Muscle layer of duodenum (tissue), 2 donors: ENCODE results near the gene RTN4R.

ENCODE experiments used
- H3K27ac ChIP-seq: one replicate; pipeline ENCODE4 v1.7.0; 2013; ENCODE audit warnings: mild to moderate bottlenecking, low read length
- H3K27me3 ChIP-seq: one replicate; pipeline ENCODE4 v1.7.0; 2013; ENCODE audit warnings: low read depth, mild to moderate bottlenecking, control low read depth, low read length
- H3K36me3 ChIP-seq, 2 donors: one replicate each; pipeline ENCODE4 v1.7.0; 2013; ENCODE audit warnings: low read length in 2 of 2, control low read depth in 1 of 2, mild to moderate bottlenecking in 1 of 2; ENCODE audit not compliant: insufficient read depth in 2 of 2, control insufficient read depth in 1 of 2
- H3K4me1 ChIP-seq, 2 donors: one replicate each; pipeline ENCODE4 v1.7.0; 2013; ENCODE audit warnings: low read length in 2 of 2, mild to moderate bottlenecking in 2 of 2, control low read depth in 1 of 2, moderate library complexity in 1 of 2; ENCODE audit not compliant: insufficient read depth in 2 of 2, control insufficient read depth in 1 of 2
- H3K4me3 ChIP-seq, 2 donors: one replicate each; pipeline ENCODE4 v1.7.0; 2013; ENCODE audit warnings: low read length in 2 of 2, low read depth in 1 of 2, mild to moderate bottlenecking in 1 of 2
- H3K9me3 ChIP-seq, 2 donors: one replicate each; pipeline ENCODE4 v1.7.0; 2013; ENCODE audit warnings: low read length in 2 of 2, control low read depth in 1 of 2, mild to moderate bottlenecking in 1 of 2; ENCODE audit not compliant: control insufficient read depth in 1 of 2
- donor health status: healthy.

The RTN4R gene

DNA sequence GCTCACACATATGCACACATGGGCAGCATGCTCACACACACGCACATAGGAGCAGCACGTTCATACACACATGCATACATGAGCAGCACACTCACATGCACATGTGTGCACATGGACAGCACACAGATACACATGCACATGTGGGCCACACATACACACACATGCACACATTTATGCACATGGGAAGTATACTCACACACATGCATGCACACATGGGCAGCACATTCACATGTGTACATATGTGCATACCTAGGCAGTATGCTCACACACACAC, 42.5 kb downstream of the RTN4R start:
- H3K36me3 ChIP-seq, result no peaks in the 10 kb centered on the region
- H3K27ac ChIP-seq, result no peak overlapping the region
- no peaks in the 10 kb centered on the region for H3K27me3 ChIP-seq
- H3K9me3 ChIP-seq, result no peaks in the 10 kb centered on the region
- no peaks in the 10 kb centered on the region for H3K4me1 ChIP-seq
- H3K4me3 ChIP-seq, result no peak overlapping the region

- Histone ChIP-seq H3K9me3 (no peaks in the 10 kb centered on the region), H3K36me3 (no peaks in the 10 kb centered on the region)
Observed at GRCh38 chr22:20224917-20225692, 43.0 kb downstream of the RTN4R start.

GRCh38 chr22:20224256-20224626, 43.9 kb downstream of the RTN4R start:
- H3K4me3 ChIP-seq, result no peak overlapping the region
- H3K4me1 ChIP-seq, result no peaks in the 10 kb centered on the region
- no peaks in the 10 kb centered on the region for H3K27me3 ChIP-seq
- H3K9me3 ChIP-seq, result no peaks in the 10 kb centered on the region
- H3K36me3 ChIP-seq, result no peaks in the 10 kb centered on the region
- no peak overlapping the region for H3K27ac ChIP-seq

More at GRCh38 chr22:20224917-20225692, 43.0 kb downstream of the RTN4R start:
- no peaks in the 10 kb centered on the region for H3K4me1 ChIP-seq
- no peaks in the 10 kb centered on the region for H3K27me3 ChIP-seq
- no peak overlapping the region for H3K27ac ChIP-seq
- H3K4me3 ChIP-seq, result no peak overlapping the region

GRCh38 chr22:20223421-20224255, 44.5 kb downstream of the RTN4R start:
- Histone ChIP-seq H3K27ac (no peak overlapping the region), H3K4me3 (no peak overlapping the region), H3K9me3 (no peaks in the 10 kb centered on the region), H3K36me3 (no peaks in the 10 kb centered on the region), H3K4me1 (no peaks in the 10 kb centered on the region), H3K27me3 (no peaks in the 10 kb centered on the region)

- H3K27me3 ChIP-seq, result no peaks in the 10 kb centered on the region
- H3K36me3 ChIP-seq, result no peaks in the 10 kb centered on the region
- H3K4me3 ChIP-seq, result no peak overlapping the region
- no peaks in the 10 kb centered on the region for H3K9me3 ChIP-seq
- no peak overlapping the region for H3K27ac ChIP-seq
- H3K4me1 ChIP-seq, result no peaks in the 10 kb centered on the region
Observed at GRCh38 chr22:20222764-20223420, 45.2 kb downstream of the RTN4R start.

DNA sequence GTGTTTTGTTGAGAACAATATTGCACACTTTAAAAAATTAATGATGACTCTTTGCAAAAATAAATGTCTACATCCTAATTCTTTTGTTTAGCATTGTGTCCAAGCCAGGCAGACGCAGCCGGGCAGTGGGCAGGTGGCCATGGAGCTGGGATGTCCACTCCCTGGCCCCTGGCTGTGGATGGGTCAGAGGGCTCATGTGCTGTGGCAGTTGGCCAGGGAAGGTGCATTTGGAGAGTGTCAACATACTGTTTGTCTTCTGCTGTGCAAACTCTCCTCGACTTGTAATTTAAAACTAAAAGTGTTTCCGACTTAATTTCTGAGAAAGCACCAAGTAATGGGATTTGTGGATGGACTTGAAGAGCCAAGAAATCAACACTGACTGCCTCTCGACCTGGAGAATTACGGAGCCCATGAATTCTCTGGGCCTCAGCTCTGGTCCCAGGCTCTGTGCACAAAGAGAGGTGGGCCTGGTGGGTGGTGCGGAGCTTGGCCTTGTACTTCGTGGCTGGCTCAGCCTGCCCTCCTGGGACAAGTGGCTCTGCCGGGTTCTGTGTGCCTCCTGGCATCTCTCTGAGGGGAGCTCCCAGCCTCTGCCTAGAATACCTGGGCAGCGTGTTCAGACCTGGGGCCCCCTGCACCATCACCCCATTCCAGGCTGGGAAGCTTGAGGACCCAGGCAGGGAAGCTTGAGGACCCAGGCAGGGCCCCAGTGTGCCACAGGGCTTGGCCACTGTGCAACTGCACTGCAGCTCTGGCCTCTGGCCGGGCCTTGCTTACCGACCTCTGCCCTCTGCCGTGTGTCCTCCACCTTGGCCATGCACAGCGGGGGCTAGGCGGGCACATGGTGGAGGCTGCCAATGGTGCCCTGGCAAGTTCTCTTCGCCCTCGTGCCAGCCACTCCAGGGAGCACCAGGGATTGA, 46.4 kb downstream of the RTN4R start:
- H3K9me3 ChIP-seq, result no peaks in the 10 kb centered on the region
- no peak overlapping the region for H3K27ac ChIP-seq
- H3K27me3 ChIP-seq, result no peaks in the 10 kb centered on the region

GRCh38 chr22:20220629-20221026, 47.5 kb downstream of the RTN4R start:
- Histone ChIP-seq H3K36me3 (no peaks in the 10 kb centered on the region), H3K27me3 (no peaks in the 10 kb centered on the region), H3K4me1 (no peaks in the 10 kb centered on the region), H3K4me3 (no peak overlapping the region), H3K9me3 (no peaks in the 10 kb centered on the region), H3K27ac (no peak overlapping the region)

More for the DNA sequence above, 46.4 kb downstream of the RTN4R start:
- no peaks in the 10 kb centered on the region for H3K4me1 ChIP-seq
- no peaks in the 10 kb centered on the region for H3K36me3 ChIP-seq
- H3K4me3 ChIP-seq, result no peak overlapping the region

DNA sequence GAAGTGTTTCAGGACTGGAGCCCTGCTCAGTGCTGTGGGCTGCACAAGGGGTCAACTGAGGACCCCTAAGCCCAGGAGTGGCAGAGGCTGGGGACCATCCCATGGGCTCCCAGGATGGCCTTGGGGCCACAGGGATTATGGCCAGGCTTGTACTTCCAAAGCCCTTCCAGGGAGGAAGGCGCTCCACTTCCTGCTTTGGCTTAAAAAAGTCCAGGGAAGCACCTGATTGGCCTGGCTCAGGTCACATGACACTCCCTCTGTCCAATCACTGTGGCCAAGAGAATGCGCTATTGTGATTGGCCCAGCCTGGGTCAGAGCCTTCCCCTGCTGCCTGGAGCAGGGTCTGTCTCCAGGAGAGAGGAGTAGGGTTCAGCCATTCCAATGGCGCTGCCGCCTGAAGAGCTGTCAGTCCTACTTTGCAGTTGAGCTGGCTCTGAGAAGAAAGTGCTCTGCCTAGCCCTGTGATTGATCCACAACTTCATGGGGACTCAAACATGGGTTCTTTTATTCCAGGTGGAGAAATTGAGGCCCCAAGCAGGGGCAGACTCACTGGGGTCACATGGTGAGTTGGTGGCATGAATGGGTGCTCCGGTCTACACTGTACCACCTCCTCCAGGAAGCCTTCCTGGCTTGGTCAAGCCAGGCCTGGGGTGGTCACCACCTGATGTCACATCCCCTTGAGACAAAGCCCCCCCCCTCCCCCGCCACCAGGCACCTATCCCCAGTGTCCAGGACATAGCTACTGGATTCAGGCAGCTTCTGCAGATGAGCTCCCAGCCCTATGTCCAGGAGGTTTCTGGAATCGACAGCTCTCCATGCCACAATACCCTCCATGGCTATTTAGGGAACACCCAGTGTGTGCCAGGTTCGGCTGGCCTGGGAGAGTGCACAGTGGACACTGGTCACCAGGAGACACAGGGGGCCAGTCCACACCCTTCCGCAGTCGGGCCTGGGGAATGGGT, 48.2 kb downstream of the RTN4R start:
- no peak overlapping the region for H3K4me3 ChIP-seq
- H3K27me3 ChIP-seq, result no peaks in the 10 kb centered on the region
- H3K4me1 ChIP-seq, result no peaks in the 10 kb centered on the region
- H3K9me3 ChIP-seq, result no peaks in the 10 kb centered on the region
- no peaks in the 10 kb centered on the region for H3K36me3 ChIP-seq
- H3K27ac ChIP-seq, result no peak overlapping the region

GRCh38 chr22:20218987-20219386, 49.1 kb downstream of the RTN4R start:
- H3K9me3 ChIP-seq, result no peaks in the 10 kb centered on the region
- H3K36me3 ChIP-seq, result no peaks in the 10 kb centered on the region
- no peak overlapping the region for H3K4me3 ChIP-seq
- H3K27me3 ChIP-seq, result no peaks in the 10 kb centered on the region
- H3K27ac ChIP-seq, result no peak overlapping the region
- H3K4me1 ChIP-seq, result no peaks in the 10 kb centered on the region

DNA sequence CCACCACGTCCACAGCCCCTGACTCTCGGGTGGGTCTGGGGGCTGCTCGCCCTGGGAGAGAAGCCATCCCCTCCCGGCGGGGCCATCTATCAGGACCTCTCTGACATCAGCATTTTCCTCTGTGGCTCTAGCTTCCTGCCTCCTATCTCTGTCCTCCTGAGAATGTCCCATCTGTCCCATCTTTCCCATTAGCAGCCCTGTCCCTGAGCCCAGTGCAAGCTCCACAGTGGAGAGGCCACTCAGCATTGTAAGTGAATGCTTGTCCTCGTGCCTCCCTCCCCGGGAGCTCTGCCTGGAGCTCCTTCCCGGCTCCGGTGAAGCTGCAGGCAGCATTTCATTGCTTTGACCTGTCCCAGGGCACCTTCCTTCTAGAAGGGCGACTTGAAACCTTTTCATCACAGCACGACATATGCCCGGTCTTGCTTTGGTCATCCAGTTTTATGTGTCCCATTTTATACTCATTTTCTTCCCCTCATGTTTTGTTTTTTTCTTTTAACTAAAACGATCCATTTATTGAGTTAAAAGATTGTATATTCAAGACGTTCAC, 49.7 kb downstream of the RTN4R start:
- Histone ChIP-seq H3K9me3 (no peaks in the 10 kb centered on the region), H3K27ac (no peak overlapping the region), H3K4me3 (no peak overlapping the region), H3K27me3 (no peaks in the 10 kb centered on the region), H3K36me3 (no peaks in the 10 kb centered on the region), H3K4me1 (no peaks in the 10 kb centered on the region)
